SK-N-SH treated with all-trans-retinoic acid at 6 μM for 48 hours (cell line): ENCODE data around the gene HDAC4.

ENCODE experiments used
- ATAC-seq: fragments of 200-7000 bp; cut with Tn5 transposase; 3 replicates; pipeline ENCODE4 v1.9.1; 2020; ENCODE audit warnings: mild to moderate bottlenecking, moderate library complexity
- ARNTL ChIP-seq: fragments of 450-650 bp; formaldehyde crosslinking; IDR thresholded peaks from 2 replicates; pipeline ENCODE4 v1.5.0; 2020; ENCODE audit warnings: low read depth, mild to moderate bottlenecking, moderate library complexity, borderline replicate concordance
- BACH2 ChIP-seq: fragments of 250-450 bp; sonication (Bioruptor Pico); IDR thresholded peaks from 2 replicates; pipeline ENCODE4 v1.9.0; 2021; ENCODE audit warnings: mild to moderate bottlenecking, borderline replicate concordance
- CSDC2 ChIP-seq: fragments of 250-450 bp; sonication (Bioruptor Pico); IDR thresholded peaks from 2 replicates; pipeline ENCODE4 v1.5.0; 2020; ENCODE audit warnings: mild to moderate bottlenecking, moderate library complexity
- CSRNP3 ChIP-seq: fragments of 250-450 bp; sonication (Bioruptor Pico); IDR thresholded peaks from 2 replicates; pipeline ENCODE4 v1.5.1; 2021; ENCODE audit warnings: mild to moderate bottlenecking, moderate library complexity
- ESRRG ChIP-seq: fragments of 250-450 bp; sonication (Bioruptor Pico); IDR thresholded peaks from 2 replicates; pipeline ENCODE4 v1.6.1; 2021; ENCODE audit warnings: mild to moderate bottlenecking
- GLIS3 ChIP-seq: fragments of 250-450 bp; sonication (Bioruptor Pico); IDR thresholded peaks from 2 replicates; pipeline ENCODE4 v1.5.0; 2020; ENCODE audit warnings: mild to moderate bottlenecking, moderate library complexity
- ISL1 ChIP-seq: fragments of 250-450 bp; sonication (Bioruptor Pico); IDR thresholded peaks from 2 replicates; pipeline ENCODE4 v2.1.2; 2022; ENCODE audit warnings: mild to moderate bottlenecking, moderate library complexity
- PATZ1 ChIP-seq: fragments of 250-450 bp; sonication (Bioruptor Pico); IDR thresholded peaks from 2 replicates; pipeline ENCODE4 v1.8.0; 2020; ENCODE audit warnings: mild to moderate bottlenecking, moderate library complexity, borderline replicate concordance
- POU6F1 ChIP-seq: fragments of 250-450 bp; sonication (Bioruptor Pico); IDR thresholded peaks from 2 replicates; pipeline ENCODE4 v1.8.0; 2021; ENCODE audit warnings: low read depth, mild to moderate bottlenecking, moderate library complexity, borderline replicate concordance
- RARB ChIP-seq: fragments of 250-450 bp; sonication (Bioruptor Pico); IDR thresholded peaks from 2 replicates; pipeline ENCODE4 v1.8.0; 2021; ENCODE audit warnings: mild to moderate bottlenecking, moderate library complexity
- SNAI2 ChIP-seq: fragments of 250-450 bp; sonication (Bioruptor Pico); IDR thresholded peaks from 2 replicates; pipeline ENCODE4 v1.5.0; 2020; ENCODE audit warnings: mild to moderate bottlenecking, moderate library complexity
- TCF4 ChIP-seq: fragments of 250-450 bp; sonication (Bioruptor Pico); IDR thresholded peaks from 2 replicates; pipeline ENCODE4 v1.8.0; 2021; ENCODE audit warnings: mild to moderate bottlenecking, moderate library complexity, borderline replicate concordance
- TOX ChIP-seq: fragments of 250-450 bp; sonication (Bioruptor Pico); IDR thresholded peaks from 2 replicates; pipeline ENCODE4 v1.8.0; 2021; ENCODE audit warnings: mild to moderate bottlenecking, moderate library complexity, borderline replicate concordance
- TSHZ2 ChIP-seq: fragments of 250-450 bp; sonication (Bioruptor Pico); IDR thresholded peaks from 2 replicates; pipeline ENCODE4 v1.5.0; 2020; ENCODE audit warnings: mild to moderate bottlenecking, moderate library complexity
- ZFP3 ChIP-seq: fragments of 250-450 bp; sonication (Bioruptor Pico); IDR thresholded peaks from 2 replicates; pipeline ENCODE4 v1.5.0; 2020; ENCODE audit warnings: mild to moderate bottlenecking, moderate library complexity
- ZNF565 ChIP-seq: fragments of 450-650 bp; formaldehyde crosslinking; conservative IDR thresholded peaks from 2 replicates; pipeline ENCODE4 v1.5.0; 2020; ENCODE audit warnings: low read depth, mild to moderate bottlenecking, moderate library complexity
- ZNF70 ChIP-seq: fragments of 450-650 bp; formaldehyde crosslinking; IDR thresholded peaks from 2 replicates; pipeline ENCODE4 v1.5.0; 2020; ENCODE audit warnings: mild to moderate bottlenecking, moderate library complexity
- ZNF8 ChIP-seq: fragments of 450-650 bp; formaldehyde crosslinking; IDR thresholded peaks from 2 replicates; pipeline ENCODE4 v1.5.0; 2020; ENCODE audit warnings: mild to moderate bottlenecking, moderate library complexity

HDAC4 gene

GRCh38 chr2:239371726-239372686 is 28.8 kb downstream of the HDAC4 start:
- ATAC-seq, result no peak
- TF ChIP-seq ZNF565 (CRISPR knock-in tag) (no peak), ARNTL (CRISPR knock-in tag) (no peak)

- no peak for ATAC-seq
- TF ChIP-seq RARB (CRISPR knock-in tag) (no peak), POU6F1 (no peak)
Observed at GRCh38 chr2:239370876-239371725, 29.7 kb downstream of the HDAC4 start.

GRCh38 chr2:239370403-239370802 is 30.4 kb downstream of the HDAC4 start:
- ATAC-seq, result no peak
- TF ChIP-seq ISL1 (CRISPR knock-in tag) (no peak), PATZ1 (no peak), CSDC2 (CRISPR knock-in tag) (no peak)

- ATAC-seq, result no peak
- TF ChIP-seq TSHZ2 (CRISPR knock-in tag) (no peak), BACH2 (CRISPR knock-in tag) (no peak), GLIS3 (CRISPR knock-in tag) (no peak), ZNF8 (CRISPR knock-in tag) (no peak), TCF4 (CRISPR knock-in tag) (no peak), SNAI2 (CRISPR knock-in tag) (no peak), ESRRG (CRISPR knock-in tag) (no peak), ZNF70 (CRISPR knock-in tag) (no peak), TOX (CRISPR knock-in tag) (no peak)
Observed at GRCh38 chr2:239369631-239370161, 31.1 kb downstream of the HDAC4 start.

- no peak for ATAC-seq
- TF ChIP-seq ESRRG (CRISPR knock-in tag) (no peak), ARNTL (CRISPR knock-in tag) (no peak), ZFP3 (CRISPR knock-in tag) (no peak), CSRNP3 (CRISPR knock-in tag) (no peak), ISL1 (CRISPR knock-in tag) (no peak)
Observed at GRCh38 chr2:239368906-239369552, 31.8 kb downstream of the HDAC4 start.
